Mucosa of descending colon (tissue), 3 donors: ENCODE measurements around the gene CHST13. TPM values are rescaled to one million over a fixed set of nuclear protein-coding genes. Genes with fewer than 3 reads are reported as not detected.

ENCODE experiments used
- ATAC-seq: fragments of 200-7000 bp; cut with Tn5 transposase; one replicate; pipeline ENCODE4 v1.9.1; 2020; ENCODE audit warnings: mild to moderate bottlenecking, moderate library complexity
- DNase-seq, 3 donors: peaks; one replicate each; pipeline ENCODE4 v3.0.0-alpha.2; 2020
- H3K36me3 ChIP-seq: fragments of 200-600 bp; one replicate; pipeline ENCODE4 v1.8.0; 2021; ENCODE audit warnings: low read depth, mild to moderate bottlenecking
- H3K4me1 ChIP-seq: fragments of 200-600 bp; one replicate; pipeline ENCODE4 v1.8.0; 2021; ENCODE audit warnings: low read depth, mild to moderate bottlenecking
- H3K4me3 ChIP-seq: fragments of 200-600 bp; one replicate; pipeline ENCODE4 v1.8.0; 2021; ENCODE audit warnings: mild to moderate bottlenecking
- H3K9me3 ChIP-seq: fragments of 200-600 bp; one replicate; pipeline ENCODE4 v1.8.0; 2021; ENCODE audit warnings: mild to moderate bottlenecking
- intact Hi-C, 2 donors: fragments of 100-400 bp; cut with DNase I in 1 of 2; cut with micrococcal nuclease in 1 of 2; formaldehyde crosslinking; loops; one replicate each; pipeline versions ENCODE4 v1.11.0 to v1.11.1; 2022; cut with DNase I, micrococcal nuclease
- total RNA-seq, 3 donors: library from RNA; stranded (reverse); fragmentation: NEBNext Ultra II Directional in 2 of 3; extraction: Animal tissue kit (Norgen Biotek cat#: 25700) in 2 of 3; gene quantifications; one replicate each; pipeline versions ENCODE4 v1.2.1 to v1.2.4, GENCODE V29; 2021 to 2023
- TF ChIP-seq, protein P1 (sequence below): fragments of 200-600 bp; IDR thresholded peaks from one replicate; pipeline ENCODE4 v1.8.0; 2022; ENCODE audit warnings: antibody characterized with exemption, mild to moderate bottlenecking
- donor health status: DM: no; HTN: no; CAD: no; lungs with moderate emphysema.
- donor health status: DM: no; HTN: no; CAD: no.
- donor health status: DM: no; HTN: yes; CAD: no.

CHST13 gene
- total RNA-seq, 3 donors from 2014 or later: 0.27 to 5.7 (median 0.98) TPM

DNA sequence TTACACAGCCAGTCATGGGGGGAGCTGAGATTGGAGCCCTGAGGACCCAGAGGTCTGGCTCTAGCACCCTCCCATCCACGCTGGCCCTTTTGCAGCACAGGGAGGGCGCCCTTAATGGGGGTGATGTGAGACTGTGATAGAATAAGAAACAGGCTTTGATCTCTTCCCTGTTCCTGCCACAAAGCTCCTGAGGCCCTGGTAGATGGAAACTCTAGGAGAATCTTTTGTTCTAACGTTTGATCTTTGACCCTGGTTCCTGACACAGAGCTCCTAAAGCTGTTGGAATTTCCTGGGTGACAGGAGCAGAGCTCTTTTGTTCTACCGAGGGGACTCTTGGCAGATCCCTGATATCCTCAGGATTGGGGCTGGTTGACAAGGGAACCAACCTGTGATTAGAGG lies 5.2 kb upstream of the CHST13 start:
- peaks cover 3% of the 10 kb centered on the region for H3K4me1 ChIP-seq
- no peak for ATAC-seq
- no peak for DNase-seq
- H3K9me3 ChIP-seq: no peaks in the 10 kb centered on the region
- TF ChIP-seq, protein P1, sequence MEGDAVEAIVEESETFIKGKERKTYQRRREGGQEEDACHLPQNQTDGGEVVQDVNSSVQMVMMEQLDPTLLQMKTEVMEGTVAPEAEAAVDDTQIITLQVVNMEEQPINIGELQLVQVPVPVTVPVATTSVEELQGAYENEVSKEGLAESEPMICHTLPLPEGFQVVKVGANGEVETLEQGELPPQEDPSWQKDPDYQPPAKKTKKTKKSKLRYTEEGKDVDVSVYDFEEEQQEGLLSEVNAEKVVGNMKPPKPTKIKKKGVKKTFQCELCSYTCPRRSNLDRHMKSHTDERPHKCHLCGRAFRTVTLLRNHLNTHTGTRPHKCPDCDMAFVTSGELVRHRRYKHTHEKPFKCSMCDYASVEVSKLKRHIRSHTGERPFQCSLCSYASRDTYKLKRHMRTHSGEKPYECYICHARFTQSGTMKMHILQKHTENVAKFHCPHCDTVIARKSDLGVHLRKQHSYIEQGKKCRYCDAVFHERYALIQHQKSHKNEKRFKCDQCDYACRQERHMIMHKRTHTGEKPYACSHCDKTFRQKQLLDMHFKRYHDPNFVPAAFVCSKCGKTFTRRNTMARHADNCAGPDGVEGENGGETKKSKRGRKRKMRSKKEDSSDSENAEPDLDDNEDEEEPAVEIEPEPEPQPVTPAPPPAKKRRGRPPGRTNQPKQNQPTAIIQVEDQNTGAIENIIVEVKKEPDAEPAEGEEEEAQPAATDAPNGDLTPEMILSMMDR: no peak
- no peaks in the 10 kb centered on the region for H3K36me3 ChIP-seq
- intact Hi-C loops: no loop called here
- H3K4me3 ChIP-seq: no peak overlapping the region

DNA sequence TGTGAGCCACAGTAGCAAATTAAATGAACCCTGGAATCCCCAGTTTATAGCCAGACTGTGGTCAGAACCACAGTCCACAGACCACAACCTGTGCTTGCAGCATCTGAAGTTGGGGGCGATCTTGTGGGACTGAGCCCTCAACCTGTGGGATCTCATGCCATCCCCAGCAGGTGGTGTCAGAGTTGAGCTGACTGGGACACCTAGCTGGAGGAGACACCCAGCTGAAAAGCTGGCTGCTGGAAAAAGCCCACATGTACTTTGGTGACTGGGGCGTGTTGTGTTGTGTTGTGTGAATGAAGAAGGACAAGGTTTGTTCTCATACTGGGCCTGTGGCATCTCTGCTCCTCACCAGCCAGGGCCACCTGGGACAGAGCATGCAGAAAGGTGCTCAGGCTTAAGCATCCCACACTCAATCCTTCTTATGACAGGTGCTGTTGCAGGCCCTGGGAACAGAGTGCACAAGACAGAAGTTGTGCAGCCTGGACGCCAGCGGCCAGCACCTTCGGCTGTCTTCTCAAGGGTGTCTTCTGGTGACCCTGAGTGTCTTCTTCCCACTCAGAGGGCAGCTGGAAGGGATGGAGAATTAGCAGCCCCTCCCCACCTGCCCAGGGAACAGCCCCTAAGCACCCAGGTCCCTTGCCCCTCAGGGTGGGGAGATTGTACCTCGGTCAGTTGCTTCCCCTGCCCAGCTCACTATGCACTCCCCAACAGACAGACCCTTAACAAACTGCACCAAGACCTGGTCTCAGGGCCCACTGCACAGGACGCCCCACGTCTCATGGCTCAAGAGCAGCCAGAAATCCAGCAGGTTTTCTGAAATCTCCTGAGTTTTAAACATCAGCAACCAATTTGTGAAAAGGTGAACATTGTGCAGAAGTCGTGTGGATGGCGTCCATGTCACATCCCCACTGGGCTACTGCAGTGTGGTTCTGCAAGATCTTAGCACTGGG lies 4.2 kb upstream of the CHST13 start:
- Histone ChIP-seq H3K4me3 (no peak overlapping the region), H3K36me3 (no peaks in the 10 kb centered on the region), H3K9me3 (no peaks in the 10 kb centered on the region), H3K4me1 (peaks cover 11% of the 10 kb centered on the region)
- TF ChIP-seq, protein P1: no peak
- intact Hi-C loops: no loop called here
- no peak for ATAC-seq
- DNase-seq: no peak

DNA sequence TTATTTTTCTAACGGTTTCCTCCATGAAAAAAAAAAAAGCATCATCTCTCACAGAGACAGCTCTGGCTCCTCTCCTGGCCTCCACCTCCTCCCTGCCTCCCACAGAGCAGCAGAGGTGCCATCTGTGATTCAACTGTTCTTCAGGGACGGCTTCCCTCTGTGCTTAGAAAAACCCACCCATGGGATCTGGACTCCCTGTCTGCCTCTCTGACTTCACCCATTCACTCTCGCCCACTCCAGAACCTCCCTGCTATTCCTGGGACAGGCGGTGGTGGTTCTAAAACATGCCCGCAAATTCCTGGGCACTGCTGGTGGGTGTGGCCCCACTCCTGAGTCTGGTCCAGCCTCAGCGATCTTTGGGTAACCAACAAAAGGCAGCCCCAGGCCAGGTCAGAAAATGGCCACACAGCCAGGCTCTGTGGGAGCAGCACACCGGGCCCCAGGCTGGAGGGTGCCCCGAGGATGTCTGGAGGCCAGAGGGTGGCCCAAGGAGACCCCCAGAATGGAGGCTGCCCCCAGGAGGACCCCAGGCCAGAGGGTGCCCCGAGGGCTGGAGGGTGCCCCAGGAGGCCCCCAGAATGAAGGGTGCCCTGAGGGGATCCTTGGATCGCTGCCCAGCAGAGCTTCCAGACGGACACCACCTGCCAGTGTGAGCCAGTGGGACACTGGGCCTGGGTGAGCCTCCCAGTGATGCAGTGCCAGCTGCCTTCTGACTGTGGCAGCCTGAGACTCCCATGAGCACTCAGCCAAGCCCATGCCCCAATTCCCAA lies 2.6 kb upstream of the CHST13 start:
- ATAC-seq (no peak), DNase-seq (no peak)

DNA sequence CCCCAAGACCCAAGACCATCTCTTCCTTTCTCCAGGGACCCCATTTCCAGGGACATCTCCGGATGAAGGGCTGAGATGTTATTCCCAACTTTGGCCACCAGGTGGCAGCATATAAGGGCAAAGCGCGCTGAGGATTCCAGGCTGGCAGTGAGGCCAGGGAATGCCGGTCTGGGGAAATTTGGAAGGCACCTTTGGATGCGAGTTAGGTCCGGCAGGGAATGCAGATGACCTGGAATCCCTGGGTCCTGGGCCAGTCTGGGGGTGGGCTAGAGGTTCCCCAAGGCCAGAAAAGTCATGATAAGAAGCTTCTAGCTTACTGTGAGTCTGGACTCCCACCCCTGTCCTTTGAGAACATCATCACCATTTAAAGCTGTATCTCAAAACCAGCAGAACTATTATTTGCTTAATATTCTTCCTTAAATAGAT lies 1.6 kb upstream of the CHST13 start:
- intact Hi-C loops: no loop called here
- DNase-seq (peak; percentile 48 to 66 (median 60)), ATAC-seq (peak; percentile 51)
- no peaks in the 10 kb centered on the region for H3K36me3 ChIP-seq
- H3K4me1 ChIP-seq: peaks cover 11% of the 10 kb centered on the region
- TF ChIP-seq, protein P1: peak; percentile 92
- H3K9me3 ChIP-seq: no peaks in the 10 kb centered on the region
- H3K4me3 ChIP-seq: no peak overlapping the region

More for the DNA sequence above, 2.6 kb upstream of the CHST13 start:
- no peak overlapping the region for H3K4me3 ChIP-seq
- peaks cover 11% of the 10 kb centered on the region for H3K4me1 ChIP-seq
- no peaks in the 10 kb centered on the region for H3K36me3 ChIP-seq
- intact Hi-C loops: no loop called here
- TF ChIP-seq, protein P1: no peak
- H3K9me3 ChIP-seq: no peaks in the 10 kb centered on the region

DNA sequence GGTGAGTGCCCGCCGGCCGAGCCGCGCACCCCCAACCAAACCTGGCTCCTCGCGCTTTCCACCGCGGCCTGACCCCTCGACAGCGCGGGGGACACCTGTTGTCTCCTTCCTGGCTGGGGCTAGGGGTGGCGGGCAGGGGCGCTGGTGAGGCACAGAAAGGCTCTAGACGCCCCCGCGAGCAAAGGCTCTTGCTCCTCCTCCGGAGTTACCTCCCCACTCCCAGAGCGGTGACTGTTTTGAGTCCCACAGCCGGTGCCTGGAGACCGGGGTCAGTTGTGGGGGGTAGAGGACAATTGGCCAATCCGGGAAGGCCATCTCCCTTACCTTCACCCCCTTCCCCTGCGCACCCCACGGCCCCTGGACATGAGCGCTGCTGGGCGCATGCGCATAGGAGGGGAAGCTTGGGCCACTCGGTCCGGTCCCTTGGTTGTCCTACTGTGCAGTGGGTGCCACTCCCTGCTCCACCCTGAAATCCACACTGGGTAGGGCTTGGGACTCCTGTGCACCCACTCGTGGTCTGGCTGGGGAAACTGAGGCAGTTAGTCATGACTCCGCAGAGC lies 554 bp downstream of the CHST13 start:
- intact Hi-C loops: no loop called here
- H3K4me1 ChIP-seq: peaks cover 11% of the 10 kb centered on the region

More for the DNA sequence above, 554 bp downstream of the CHST13 start:
- TF ChIP-seq, protein P1: no peak
- ATAC-seq (peak; percentile 8), DNase-seq (peak; percentile 38 to 58 (median 53))
- Histone ChIP-seq H3K36me3 (no peaks in the 10 kb centered on the region), H3K9me3 (no peaks in the 10 kb centered on the region), H3K4me3 (no peak overlapping the region)
